Mesenchymal stem cell (in vitro differentiated cells and primary cell): ENCODE measurements around the gene LPP.

Experiments used
- DNase-seq: peaks from one replicate; pipeline ENCODE4 v3.0.0-alpha.2; 2013
- H2AFZ ChIP-seq: one replicate; pipeline ENCODE4 v1.6.1; 2013; ENCODE audit warnings: low read depth, mild to moderate bottlenecking, control low read depth, inconsistent platforms, low read length, moderate library complexity
- H2AK5ac ChIP-seq: 2 replicates; pipeline ENCODE4 v1.6.1; 2013; ENCODE audit warnings: low read length, moderate library complexity, mild to moderate bottlenecking, inconsistent platforms; ENCODE audit not compliant: severe bottlenecking
- H2BK120ac ChIP-seq: one replicate; pipeline ENCODE4 v1.6.1; 2013; ENCODE audit warnings: low read depth, mild to moderate bottlenecking, inconsistent platforms, low read length, moderate library complexity
- H2BK12ac ChIP-seq, 2 experiments: one replicate each; pipeline ENCODE4 v1.6.1; 2013; ENCODE audit warnings: inconsistent platforms in 2 of 2, low read length in 2 of 2, mild to moderate bottlenecking in 2 of 2, moderate library complexity in 2 of 2, control low read depth in 1 of 2
- H2BK15ac ChIP-seq: one replicate; pipeline ENCODE4 v1.6.1; 2013; ENCODE audit warnings: mild to moderate bottlenecking, low read depth, inconsistent platforms; ENCODE audit not compliant: poor library complexity, severe bottlenecking
- H2BK5ac ChIP-seq: 2 replicates; pipeline ENCODE4 v1.6.1; 2013; ENCODE audit warnings: low read depth, mild to moderate bottlenecking, low read length, control low read depth, inconsistent platforms; ENCODE audit not compliant: poor library complexity, severe bottlenecking
- H3K14ac ChIP-seq, 2 experiments: one replicate each; pipeline ENCODE4 v1.6.1; 2013; ENCODE audit warnings: inconsistent platforms in 2 of 2, low read length in 2 of 2, control low read depth in 1 of 2, mild to moderate bottlenecking in 1 of 2, moderate library complexity in 1 of 2
- H3K18ac ChIP-seq, 2 experiments: one replicate each; pipeline ENCODE4 v1.6.1; 2013; ENCODE audit warnings: inconsistent platforms in 2 of 2, low read length in 2 of 2, control low read depth in 1 of 2, low read depth in 1 of 2, mild to moderate bottlenecking in 1 of 2
- H3K23ac ChIP-seq, 2 experiments: one replicate each; pipeline ENCODE4 v1.6.1; 2013; ENCODE audit warnings: inconsistent platforms in 2 of 2, low read length in 2 of 2, mild to moderate bottlenecking in 2 of 2, moderate library complexity in 2 of 2, control low read depth in 1 of 2
- H3K27ac ChIP-seq: 2 replicates; pipeline ENCODE4 v1.5.1; 2013; ENCODE audit warnings: mild to moderate bottlenecking, moderate library complexity, low read length, control low read depth, inconsistent platforms; ENCODE audit not compliant: poor library complexity, severe bottlenecking
- H3K27me3 ChIP-seq, 2 experiments: 2 replicates each; pipeline versions ENCODE4 v1.6.1 to v1.7.0; 2013; ENCODE audit warnings: low read length in 2 of 2, mild to moderate bottlenecking in 2 of 2, moderate library complexity in 2 of 2, control low read depth in 1 of 2, inconsistent platforms in 1 of 2; ENCODE audit not compliant: control insufficient read depth in 1 of 2, insufficient read depth in 1 of 2
- H3K36me3 ChIP-seq, 2 experiments: 2 replicates each; pipeline versions ENCODE4 v1.6.1 to v1.7.0; 2013; ENCODE audit warnings: low read length in 2 of 2, control low read depth in 1 of 2, inconsistent platforms in 1 of 2, low read depth in 1 of 2, mild to moderate bottlenecking in 1 of 2; ENCODE audit not compliant: insufficient read depth in 2 of 2, control insufficient read depth in 1 of 2
- H3K4ac ChIP-seq, 2 experiments: one replicate each; pipeline ENCODE4 v1.6.1; 2013; ENCODE audit warnings: inconsistent platforms in 2 of 2, low read length in 2 of 2, mild to moderate bottlenecking in 2 of 2, moderate library complexity in 2 of 2, control low read depth in 1 of 2, low read depth in 1 of 2
- H3K4me1 ChIP-seq: 2 replicates; pipeline ENCODE4 v1.6.1; 2013; ENCODE audit warnings: low read depth, low read length, control low read depth; ENCODE audit not compliant: control insufficient read depth, insufficient read depth
- H3K4me2 ChIP-seq: 2 replicates; pipeline ENCODE4 v1.6.1; 2013; ENCODE audit warnings: low read length, mild to moderate bottlenecking, inconsistent platforms; ENCODE audit not compliant: poor library complexity, severe bottlenecking
- H3K4me3 ChIP-seq, 2 experiments: 2 replicates each; pipeline versions ENCODE4 v1.5.1 to v1.7.0; 2013; ENCODE audit warnings: low read length in 2 of 2, mild to moderate bottlenecking in 2 of 2, control low read depth in 1 of 2, low read depth in 1 of 2; ENCODE audit not compliant: insufficient read depth in 1 of 2
- H3K79me1 ChIP-seq: replicated peaks from 2 replicates; pipeline ENCODE4 v1.6.1; 2013; ENCODE audit warnings: mild to moderate bottlenecking, control low read depth, low read length, inconsistent platforms; ENCODE audit not compliant: poor library complexity, severe bottlenecking
- H3K9ac ChIP-seq: 2 replicates; pipeline ENCODE4 v1.7.0; 2013; ENCODE audit warnings: mild to moderate bottlenecking, low read length, moderate library complexity
- H3K9me3 ChIP-seq: 2 replicates; pipeline ENCODE4 v1.7.0; 2013; ENCODE audit warnings: mild to moderate bottlenecking, low read length; ENCODE audit not compliant: control insufficient read depth
- H4K8ac ChIP-seq: one replicate; pipeline ENCODE4 v1.6.1; 2013; ENCODE audit warnings: inconsistent platforms, mild to moderate bottlenecking, low read length, moderate library complexity
- H4K91ac ChIP-seq: one replicate; pipeline ENCODE4 v1.6.1; 2013; ENCODE audit warnings: mild to moderate bottlenecking, low read length, inconsistent platforms
- WGBS: methylation state at CpG from one replicate; pipeline ENCODE4 v1.1.7; 2013; ENCODE audit warnings: mixed read lengths; 5-methylcytosine and 5-hydroxymethylcytosine counted together

Gene LPP

DNA sequence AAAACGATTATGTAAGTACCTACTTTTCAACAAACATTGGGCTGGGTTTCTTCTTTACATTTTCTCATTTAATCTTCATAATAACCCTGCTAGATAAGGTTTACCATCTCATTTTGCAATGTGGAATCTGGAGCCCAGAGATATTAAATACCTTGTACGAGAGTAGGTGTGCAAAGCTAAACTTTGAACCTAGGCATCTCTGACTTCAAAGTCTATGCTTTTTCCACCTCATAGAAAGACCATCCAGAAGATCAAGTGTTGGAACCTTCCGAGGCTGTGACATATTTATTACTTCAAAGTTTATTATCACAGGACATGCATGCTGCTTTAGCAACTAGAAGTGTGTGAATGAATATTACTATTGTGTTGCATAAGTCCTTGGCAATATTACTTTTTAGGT lies 520.6 kb downstream of the LPP start:
- Histone ChIP-seq H3K27ac (no peak overlapping the region), H2BK12ac (no peak overlapping the region), H3K36me3 (no peaks in the 10 kb centered on the region), H3K18ac (no peak overlapping the region), H3K14ac (no peak overlapping the region), H3K79me1 (peaks cover 11% of the 10 kb centered on the region), H3K27me3 (no peaks in the 10 kb centered on the region), H3K4me3 (no peak overlapping the region), H2AFZ (no peak overlapping the region), H2BK120ac (no peak overlapping the region), H3K23ac (no peak overlapping the region), H3K9me3 (no peaks in the 10 kb centered on the region), H2BK15ac (no peak overlapping the region), H2AK5ac (no peak overlapping the region), H4K91ac (no peak overlapping the region), H2BK5ac (no peak overlapping the region), H3K4me2 (no peak overlapping the region), H3K4ac (no peak overlapping the region), H3K9ac (peak overlapping the region; percentile 9), H3K4me1 (peaks cover 1% of the 10 kb centered on the region), H4K8ac (no peak overlapping the region)
- 95% methylated on average over 1 of the region's 3 CpGs for WGBS
- no peak for DNase-seq

DNA sequence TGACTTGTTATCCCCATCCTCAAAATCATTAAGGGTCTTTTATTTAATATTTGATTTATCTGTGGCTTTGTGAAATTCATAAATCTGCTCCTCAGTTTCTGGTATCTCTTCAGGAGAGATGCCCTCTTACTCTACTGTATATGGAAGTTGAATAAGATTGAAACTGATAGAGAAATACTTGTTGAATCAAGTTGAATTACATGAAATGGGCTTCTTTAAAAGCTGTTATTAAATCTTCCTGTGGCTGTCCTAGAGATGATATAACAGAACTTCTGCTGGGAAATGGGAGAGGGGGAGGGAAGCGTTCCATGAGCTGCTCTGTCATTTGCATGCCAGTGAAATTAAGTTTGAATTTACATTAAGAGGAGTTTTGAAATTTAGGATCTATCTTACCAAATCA lies 523.4 kb downstream of the LPP start:
- Histone ChIP-seq H2BK5ac (no peak overlapping the region), H3K36me3 (no peaks in the 10 kb centered on the region), H3K14ac (no peak overlapping the region), H2AFZ (no peak overlapping the region), H2BK15ac (no peak overlapping the region), H3K9ac (no peak overlapping the region), H3K4ac (no peak overlapping the region), H3K27me3 (no peaks in the 10 kb centered on the region), H3K4me1 (peaks cover 3% of the 10 kb centered on the region), H3K23ac (no peak overlapping the region), H2BK120ac (no peak overlapping the region), H3K4me3 (no peak overlapping the region), H3K9me3 (no peaks in the 10 kb centered on the region), H4K8ac (no peak overlapping the region), H2BK12ac (no peak overlapping the region), H3K79me1 (peaks cover 14% of the 10 kb centered on the region), H3K4me2 (no peak overlapping the region), H3K18ac (no peak overlapping the region), H2AK5ac (no peak overlapping the region), H4K91ac (no peak overlapping the region), H3K27ac (no peak overlapping the region)
- no peak for DNase-seq
- no CpG with 5 or more reads among the region's 1 CpG for WGBS

DNA sequence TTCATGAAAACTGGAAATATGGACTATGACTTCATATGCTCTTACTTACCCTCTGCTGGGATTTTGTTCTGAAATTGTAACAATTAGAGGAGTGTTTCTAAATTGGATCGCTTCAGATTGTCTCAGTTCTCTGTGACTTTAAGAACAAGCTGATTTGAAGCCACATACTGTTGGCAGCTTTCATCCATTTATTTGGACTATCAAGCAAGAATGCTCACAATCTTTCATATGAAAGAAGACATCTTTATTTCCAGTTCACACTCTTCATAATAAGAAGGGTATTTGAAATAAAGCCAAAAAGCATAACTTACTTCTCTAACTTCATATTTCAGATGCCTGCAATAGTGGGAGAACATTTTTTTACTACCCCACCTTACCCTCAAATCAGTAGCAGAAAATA lies 526.2 kb downstream of the LPP start:
- no peak overlapping the region for H3K4me2 ChIP-seq
- H3K27me3 ChIP-seq, result no peaks in the 10 kb centered on the region
- no peak overlapping the region for H3K4me3 ChIP-seq
- no peaks in the 10 kb centered on the region for H3K9me3 ChIP-seq
- no peak overlapping the region for H3K18ac ChIP-seq
- H3K4me1 ChIP-seq, result peaks cover 2% of the 10 kb centered on the region
- H3K23ac ChIP-seq, result no peak overlapping the region
- H2BK15ac ChIP-seq, result no peak overlapping the region
- no peak overlapping the region for H3K4ac ChIP-seq
- no peak overlapping the region for H4K91ac ChIP-seq
- H2BK12ac ChIP-seq, result no peak overlapping the region
- no peak overlapping the region for H2BK5ac ChIP-seq
- no peak overlapping the region for H2AFZ ChIP-seq
- H3K27ac ChIP-seq, result peak overlapping the region; percentile 14
- H3K36me3 ChIP-seq, result no peaks in the 10 kb centered on the region
- H2BK120ac ChIP-seq, result no peak overlapping the region
- H3K14ac ChIP-seq, result no peak overlapping the region
- no peak overlapping the region for H2AK5ac ChIP-seq
- peak overlapping the region; percentile 44 for H3K9ac ChIP-seq
- no CpG with 5 or more reads among the region's 1 CpG for WGBS
- H3K79me1 ChIP-seq, result peaks cover 14% of the 10 kb centered on the region
- no peak for DNase-seq
- no peak overlapping the region for H4K8ac ChIP-seq

DNA sequence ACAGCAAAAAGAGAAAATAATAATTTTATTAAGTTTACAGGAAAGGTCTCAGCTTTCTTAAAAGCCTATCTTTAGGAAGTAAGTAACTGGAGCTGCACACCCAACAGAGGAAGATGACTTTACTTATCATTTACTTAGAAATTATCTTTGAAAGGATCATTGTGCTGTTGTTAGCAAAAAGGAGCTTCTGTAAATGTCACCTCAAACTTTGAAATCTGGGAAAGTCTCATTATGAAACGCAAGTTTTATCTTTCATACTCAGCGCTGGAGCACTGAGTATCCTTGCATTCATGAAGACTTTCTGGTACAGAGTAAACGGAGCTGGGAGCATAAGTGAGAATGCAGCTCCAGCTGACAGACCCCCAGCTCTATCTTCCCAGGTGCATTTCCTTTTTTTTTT lies 526.6 kb downstream of the LPP start:
- 99% methylated on average over 3 of the region's 3 CpGs for WGBS
- no peak overlapping the region for H2AFZ ChIP-seq
- H3K79me1 ChIP-seq, result peaks cover 17% of the 10 kb centered on the region
- H2BK120ac ChIP-seq, result no peak overlapping the region
- no peak overlapping the region for H2AK5ac ChIP-seq
- H3K14ac ChIP-seq, result no peak overlapping the region
- peak overlapping the region; percentile 22 for H3K27ac ChIP-seq
- no peaks in the 10 kb centered on the region for H3K27me3 ChIP-seq
- peak overlapping the region; percentile 44 for H3K9ac ChIP-seq
- no peak overlapping the region for H2BK5ac ChIP-seq
- no peak overlapping the region for H2BK12ac ChIP-seq
- no peak overlapping the region for H2BK15ac ChIP-seq
- H4K91ac ChIP-seq, result no peak overlapping the region
- H3K4ac ChIP-seq, result no peak overlapping the region
- no peak overlapping the region for H3K23ac ChIP-seq
- no peak overlapping the region for H4K8ac ChIP-seq
- H3K18ac ChIP-seq, result no peak overlapping the region
- no peaks in the 10 kb centered on the region for H3K36me3 ChIP-seq
- no peak overlapping the region for H3K4me2 ChIP-seq
- H3K4me3 ChIP-seq, result no peak overlapping the region
- peaks cover 2% of the 10 kb centered on the region for H3K4me1 ChIP-seq
- DNase-seq, result no peak
- no peaks in the 10 kb centered on the region for H3K9me3 ChIP-seq
